Central memory CD4-positive, alpha-beta T cell (primary cell): ENCODE measurements around the gene ADK.

ENCODE experiments used
- DNase-seq: peaks from one replicate; pipeline ENCODE4 v3.0.0; 2022

ADK gene

GRCh38 chr10:74371696-74372095 lies 220.7 kb downstream of the ADK start:
- DNase-seq: no peak

DNA sequence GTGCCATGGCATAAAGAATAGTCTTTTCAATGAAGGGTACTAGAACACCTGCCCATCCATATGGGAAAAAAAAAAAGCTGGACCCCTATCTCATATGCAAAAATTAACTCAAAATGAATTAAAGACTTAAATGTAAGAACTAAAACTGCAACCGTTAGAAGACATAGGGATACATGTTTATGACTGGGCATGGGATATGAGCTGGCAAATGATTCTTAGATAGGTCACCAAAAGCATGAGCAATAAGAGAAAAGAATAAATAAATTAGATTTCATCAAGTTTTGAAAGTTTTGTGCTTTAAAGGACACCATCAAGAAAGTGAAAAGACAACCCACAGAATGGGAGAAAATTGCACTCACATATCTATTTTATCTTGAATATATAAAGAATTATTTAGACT lies 222.0 kb downstream of the ADK start:
- no peak for DNase-seq

- no peak for DNase-seq
These were observed 226.5 kb downstream of the ADK start for GRCh38 chr10:74377476-74377875.

DNA sequence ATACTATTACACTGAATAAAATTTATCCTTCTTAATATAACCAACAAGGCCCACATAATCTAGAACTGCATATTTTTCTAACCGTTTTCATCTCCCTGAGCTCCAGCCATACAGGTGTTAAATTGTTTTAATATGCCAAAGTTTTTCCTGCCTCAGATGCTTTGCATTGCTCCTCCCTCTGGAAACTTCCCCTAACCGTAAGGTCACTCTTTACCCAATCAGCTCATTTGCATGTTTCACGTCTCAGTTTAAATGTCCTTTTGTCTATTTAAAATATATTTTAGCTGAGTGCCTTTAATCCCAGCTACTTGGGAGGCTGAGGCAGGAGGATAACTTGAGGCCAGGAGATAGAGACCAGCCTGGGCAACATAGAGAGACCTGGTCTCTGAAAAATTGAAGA lies 228.5 kb downstream of the ADK start:
- no peak for DNase-seq

GRCh38 chr10:74380795-74381194 lies 229.8 kb downstream of the ADK start:
- no peak for DNase-seq

DNA sequence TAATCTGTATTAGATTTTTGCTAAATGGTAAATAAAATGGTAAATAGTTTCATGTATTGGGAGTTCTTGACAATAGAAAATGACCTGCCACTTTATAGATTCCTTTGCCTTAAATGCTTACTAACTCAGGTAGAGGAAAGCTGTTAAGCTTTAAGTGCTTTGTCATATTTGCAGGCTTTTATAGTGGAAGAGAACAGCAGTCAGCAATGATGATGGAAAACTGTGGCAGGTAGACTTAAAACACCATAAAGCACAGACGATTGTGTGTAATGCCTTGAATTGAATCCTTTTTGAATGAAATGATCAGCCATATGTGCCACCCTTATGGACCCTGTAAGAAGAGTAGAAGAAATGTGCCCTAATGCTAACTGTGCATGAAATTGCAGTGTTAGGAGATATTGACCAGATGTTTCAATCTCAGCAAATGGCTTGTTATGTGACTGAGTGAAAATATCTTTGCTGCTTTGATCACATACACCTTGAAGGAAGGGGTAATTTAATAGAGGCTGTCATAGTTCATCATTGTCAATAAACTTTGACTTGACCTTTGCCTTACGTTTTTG lies 230.4 kb downstream of the ADK start:
- no peak for DNase-seq

DNA sequence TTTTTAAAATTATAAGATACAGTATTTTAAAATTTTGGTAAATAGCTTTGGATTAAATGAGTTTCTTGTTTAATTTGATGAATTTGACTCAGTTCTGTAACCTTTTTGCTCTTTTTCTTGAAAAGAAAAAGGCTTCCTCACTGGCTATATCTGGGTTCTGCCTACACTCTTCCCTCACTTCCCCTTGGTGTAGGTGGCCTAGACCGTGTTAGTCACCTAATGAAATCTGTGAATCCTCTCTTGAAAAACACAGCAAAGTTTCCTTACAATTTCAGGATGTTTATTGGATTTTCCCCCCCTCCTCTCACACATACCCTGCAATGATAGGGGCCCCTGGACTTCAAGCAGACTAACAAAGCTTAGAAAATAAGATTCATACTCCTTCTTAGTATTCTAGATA lies 231.6 kb downstream of the ADK start:
- DNase-seq: no peak

- DNase-seq: no peak
These were observed 232.6 kb downstream of the ADK start for GRCh38 chr10:74383642-74384041.

DNA sequence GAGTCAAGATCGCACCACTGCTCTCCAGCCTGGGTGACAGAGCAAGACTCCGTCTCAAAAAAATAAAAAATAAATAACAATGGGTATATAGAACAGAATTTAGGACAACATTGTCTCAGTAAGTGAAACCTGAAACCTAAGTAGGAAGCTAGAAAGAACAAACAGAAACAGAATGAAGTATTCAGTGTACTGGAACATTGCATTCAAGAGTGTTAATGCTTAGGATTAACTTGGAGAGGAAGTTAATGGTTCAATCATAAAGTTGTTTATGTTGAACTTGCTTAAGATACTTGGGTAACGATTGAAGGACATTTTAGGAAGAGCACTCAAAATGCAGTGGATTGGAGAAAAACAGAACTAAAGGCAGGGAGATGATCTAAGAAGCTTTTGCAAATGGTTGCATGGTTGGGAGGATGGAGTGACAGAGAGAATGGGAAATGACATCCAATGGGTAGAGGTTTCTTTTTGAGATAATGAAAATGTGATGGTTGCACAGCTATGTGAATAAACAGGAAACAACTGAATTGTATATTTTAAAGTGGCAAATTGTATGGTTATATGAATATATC lies 233.7 kb downstream of the ADK start:
- DNase-seq: no peak

DNA sequence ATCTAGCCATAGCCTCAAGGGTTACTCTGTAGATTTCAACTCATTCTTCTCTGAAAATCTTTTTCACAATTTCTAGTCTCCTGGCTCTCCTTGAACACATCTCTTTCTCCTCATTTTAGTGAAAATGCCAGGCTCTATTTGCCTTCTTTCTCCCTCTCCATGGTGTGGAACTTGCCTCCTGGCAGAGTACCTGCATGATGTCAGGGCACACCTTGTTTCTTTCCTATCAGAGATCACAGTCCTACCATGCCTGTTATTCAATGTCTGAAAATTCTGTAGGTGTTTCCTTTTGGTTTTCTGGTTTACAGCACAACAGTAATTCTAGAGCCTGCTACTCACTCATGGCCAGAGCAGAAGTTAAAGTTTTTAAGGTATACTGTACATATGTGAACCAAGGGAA lies 237.8 kb downstream of the ADK start:
- no peak for DNase-seq

DNA sequence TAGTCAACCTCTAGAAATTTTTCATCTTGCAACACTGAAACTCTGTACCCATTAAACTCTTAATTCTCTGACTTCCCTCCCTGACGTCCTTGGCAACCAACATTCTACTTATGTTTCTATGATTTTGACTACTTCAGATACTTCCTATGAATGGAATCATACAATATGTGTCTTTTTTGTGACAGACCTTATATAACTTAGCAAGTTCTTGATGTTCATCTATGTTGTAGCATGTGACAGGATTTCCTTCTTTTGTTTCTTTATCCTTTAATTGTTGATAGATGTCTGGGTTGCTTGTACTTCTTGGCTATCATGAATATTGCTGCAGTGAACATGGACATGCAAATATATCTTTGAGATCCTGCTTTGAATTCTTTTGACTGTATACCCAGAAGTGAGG lies 240.8 kb downstream of the ADK start:
- no peak for DNase-seq

DNA sequence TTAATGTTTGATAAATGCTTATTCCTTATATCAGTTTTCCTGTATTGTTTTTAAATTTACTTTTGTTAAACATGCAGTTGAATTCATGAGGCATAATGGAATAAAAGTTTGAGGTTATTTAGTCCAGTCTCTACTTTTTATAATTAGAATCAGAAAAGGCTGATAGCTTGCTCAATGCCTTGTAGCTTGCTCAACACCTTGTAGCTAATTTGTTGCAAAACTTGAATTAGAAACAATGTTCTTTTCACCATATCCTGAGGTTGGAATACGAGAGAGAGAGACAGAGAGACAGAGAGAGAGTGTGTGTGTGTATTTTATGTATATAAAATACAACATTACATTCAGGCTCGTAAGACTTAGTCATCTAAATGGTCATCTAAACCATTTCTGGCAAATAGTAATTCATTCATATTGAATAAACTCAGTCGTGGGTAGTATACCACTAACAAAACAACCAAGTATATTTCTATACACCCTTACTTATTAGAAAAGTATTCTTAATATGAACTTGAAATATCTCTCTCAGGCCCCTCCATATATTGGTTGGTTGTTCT lies 243.5 kb downstream of the ADK start:
- DNase-seq: no peak

- DNase-seq: no peak
These were observed 249.2 kb downstream of the ADK start for GRCh38 chr10:74400186-74400585.

- no peak for DNase-seq
These were observed 255.0 kb downstream of the ADK start for GRCh38 chr10:74406006-74406405.

DNA sequence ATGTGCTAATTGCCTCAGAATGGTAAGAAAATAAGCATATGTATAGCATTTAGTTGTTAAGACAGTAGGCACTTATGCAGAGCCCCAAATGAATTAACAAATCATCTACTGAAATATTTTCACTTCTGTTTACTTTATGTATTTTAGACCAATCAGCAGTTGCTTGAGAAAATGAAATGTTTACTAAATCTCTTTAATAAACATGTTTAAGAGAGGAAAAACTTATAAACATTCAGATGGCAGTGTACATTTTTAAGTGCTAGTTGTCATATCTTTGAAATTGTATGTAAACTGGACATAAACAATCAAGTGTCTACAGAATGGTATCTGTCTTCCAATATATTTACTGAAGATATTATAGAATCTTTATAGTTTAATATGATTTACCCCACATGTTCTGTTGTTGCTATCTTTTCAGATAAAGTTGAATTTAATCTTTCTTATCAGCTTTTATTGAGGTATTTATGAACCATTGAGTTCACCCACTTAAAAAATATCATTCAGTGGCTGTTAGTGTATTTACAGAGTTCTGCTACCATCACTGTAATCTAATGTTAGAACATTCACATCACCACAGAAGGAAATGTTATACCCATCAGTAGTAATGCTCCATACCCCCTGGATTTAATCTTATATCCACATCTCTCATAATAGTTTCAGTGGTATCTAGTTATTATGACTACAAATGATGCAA lies 264.3 kb downstream of the ADK start:
- DNase-seq: no peak

- DNase-seq: no peak
These were observed 266.4 kb downstream of the ADK start for GRCh38 chr10:74417397-74417796.

DNA sequence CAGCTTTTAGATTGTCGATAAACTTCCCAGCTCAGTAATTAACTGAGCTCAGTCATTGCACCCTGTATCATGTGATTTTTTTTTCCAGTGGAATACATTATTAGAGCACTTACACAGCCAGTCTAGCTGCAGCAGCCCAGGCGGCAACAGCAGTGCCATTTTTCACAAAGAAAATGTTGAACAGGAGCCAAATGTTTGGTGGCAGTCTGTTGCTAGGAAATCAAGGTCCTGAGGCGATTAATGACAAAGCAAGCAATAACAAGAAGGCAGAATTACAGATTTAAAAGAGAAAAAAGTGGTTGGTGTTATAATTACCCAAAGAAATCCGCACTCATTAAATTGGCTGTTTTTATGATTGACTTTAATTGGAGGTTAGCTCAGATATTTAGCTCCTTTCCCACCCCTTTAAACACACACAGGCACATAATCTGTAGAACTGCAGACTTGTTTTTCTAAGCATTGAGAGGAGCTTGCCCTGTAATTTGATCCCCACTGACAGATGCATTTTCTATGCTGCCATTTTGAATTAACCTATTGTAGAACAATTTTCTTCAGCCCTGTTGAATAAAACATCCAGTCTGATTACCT lies 267.4 kb downstream of the ADK start:
- no peak for DNase-seq

DNA sequence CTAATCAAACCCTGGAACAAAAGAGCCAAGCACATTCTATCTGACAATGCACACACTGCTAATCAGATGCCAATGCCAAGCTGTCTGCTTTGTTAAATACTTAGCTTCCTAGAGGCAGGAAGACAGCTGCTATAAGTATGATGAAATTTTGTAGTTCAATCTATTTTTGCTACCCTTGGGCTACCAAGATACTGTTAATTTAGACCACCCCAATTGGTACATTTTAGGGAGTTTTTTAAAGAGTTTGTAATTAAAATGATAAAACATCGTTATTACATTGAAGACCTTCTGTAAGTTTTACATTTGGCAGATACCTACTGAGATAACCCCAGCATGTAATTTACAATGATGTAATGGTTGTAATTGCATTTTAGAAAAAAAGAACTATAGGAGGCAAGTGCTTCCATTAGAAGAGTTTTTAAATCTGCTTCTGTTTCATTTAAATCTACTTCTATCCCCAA lies 268.5 kb downstream of the ADK start:
- no peak for DNase-seq

GRCh38 chr10:74419958-74420375 lies 268.9 kb downstream of the ADK start:
- DNase-seq: peak; percentile 24

DNA sequence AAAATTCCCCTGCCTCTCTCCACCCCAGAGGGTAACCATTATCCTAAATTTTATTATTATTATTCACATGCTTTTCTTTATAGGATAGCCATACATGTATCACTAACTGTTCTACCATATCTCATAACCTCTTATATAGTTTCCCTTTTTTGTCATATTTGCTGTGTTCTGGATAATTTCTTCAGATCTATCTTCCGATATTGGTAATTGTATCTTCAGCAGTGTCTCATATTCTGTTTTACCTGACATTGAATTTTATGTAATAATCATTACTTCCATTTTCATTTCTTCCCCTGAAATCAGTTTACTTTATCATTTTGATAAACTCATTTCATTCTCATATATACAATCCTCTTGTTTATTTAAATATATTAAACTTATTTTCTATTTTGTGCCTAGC lies 273.5 kb downstream of the ADK start:
- DNase-seq: no peak

- no peak for DNase-seq
These were observed 274.5 kb downstream of the ADK start for GRCh38 chr10:74425456-74426001.

GRCh38 chr10:74431816-74432215 lies 280.8 kb downstream of the ADK start:
- no peak for DNase-seq

GRCh38 chr10:74432841-74433594 lies 282.0 kb downstream of the ADK start:
- DNase-seq: no peak
